Loucy (cell line): ENCODE data around the gene TSG101.

Experiments
- H2AFZ ChIP-seq: fragments of 200-600 bp; sonication (generic); 2 replicates; pipeline ENCODE4 v1.6.0; 2016; ENCODE audit warnings: antibody characterized with exemption, mild to moderate bottlenecking, low read length, moderate library complexity
- H3F3A ChIP-seq: fragments of 200-600 bp; 2 replicates; pipeline ENCODE4 v1.6.0; 2016; ENCODE audit warnings: antibody characterized with exemption, low read depth, mild to moderate bottlenecking
- H3K27me3 ChIP-seq: fragments of 200-600 bp; sonication (generic); 2 replicates; pipeline ENCODE4 v1.6.1; 2014; ENCODE audit warnings: low read length, mild to moderate bottlenecking; ENCODE audit not compliant: insufficient read depth, poor library complexity, severe bottlenecking
- H3K36me3 ChIP-seq: fragments of 200-600 bp; sonication (generic); 2 replicates; pipeline ENCODE4 v1.6.1; 2016; ENCODE audit warnings: low read length; ENCODE audit not compliant: insufficient read depth
- H3K4me1 ChIP-seq: fragments of 200-600 bp; sonication (generic); 2 replicates; pipeline ENCODE4 v1.5.1; 2014; ENCODE audit warnings: low read length, mild to moderate bottlenecking; ENCODE audit not compliant: insufficient read depth, poor library complexity, severe bottlenecking
- H3K4me2 ChIP-seq: fragments of 200-600 bp; sonication (generic); 2 replicates; pipeline ENCODE4 v1.6.0; 2014; ENCODE audit warnings: antibody characterized with exemption, low read length, low read depth, mild to moderate bottlenecking; ENCODE audit not compliant: poor library complexity, severe bottlenecking
- H3K4me3 ChIP-seq: fragments of 200-600 bp; sonication (generic); 2 replicates; pipeline ENCODE4 v1.5.1; 2014; ENCODE audit warnings: low read length, mild to moderate bottlenecking, mixed read lengths; ENCODE audit not compliant: poor library complexity, severe bottlenecking
- H3K79me2 ChIP-seq: fragments of 200-600 bp; sonication (generic); 2 replicates; pipeline ENCODE4 v1.6.1; 2014; ENCODE audit warnings: low read length; ENCODE audit not compliant: insufficient read depth
- H3K9ac ChIP-seq: fragments of 200-600 bp; sonication (generic); 2 replicates; pipeline ENCODE4 v1.6.0; 2014; ENCODE audit warnings: mild to moderate bottlenecking, low read depth, low read length, moderate library complexity; ENCODE audit not compliant: poor library complexity, severe bottlenecking
- H3K9me2 ChIP-seq: fragments of 200-600 bp; sonication (generic); replicated peaks from 2 replicates; pipeline ENCODE4 v1.6.1; 2016; ENCODE audit warnings: low read depth, low read length, mixed read lengths
- H3K9me3 ChIP-seq: fragments of 200-600 bp; sonication (generic); 2 replicates; pipeline ENCODE4 v1.6.1; 2014; ENCODE audit warnings: mild to moderate bottlenecking, antibody characterized with exemption, low read length, low read depth; ENCODE audit not compliant: insufficient read depth
- H4K20me1 ChIP-seq: fragments of 200-600 bp; sonication (generic); 2 replicates; pipeline ENCODE4 v1.6.0; 2014; ENCODE audit warnings: antibody characterized with exemption, low read length, mild to moderate bottlenecking; ENCODE audit not compliant: insufficient read depth, poor library complexity, severe bottlenecking
- EZH2phosphoT487 ChIP-seq: fragments of 200-600 bp; IDR thresholded peaks from 2 replicates; pipeline ENCODE4 v1.6.1; 2018; ENCODE audit warnings: antibody characterized with exemption, mild to moderate bottlenecking, moderate library complexity, borderline replicate concordance
- TF ChIP-seq, protein P1 (sequence below): fragments of 200-600 bp; sonication (generic); conservative IDR thresholded peaks from 2 replicates; pipeline ENCODE4 v1.5.1; 2014; ENCODE audit warnings: mild to moderate bottlenecking, antibody characterized with exemption, low read length

The TSG101 gene

DNA sequence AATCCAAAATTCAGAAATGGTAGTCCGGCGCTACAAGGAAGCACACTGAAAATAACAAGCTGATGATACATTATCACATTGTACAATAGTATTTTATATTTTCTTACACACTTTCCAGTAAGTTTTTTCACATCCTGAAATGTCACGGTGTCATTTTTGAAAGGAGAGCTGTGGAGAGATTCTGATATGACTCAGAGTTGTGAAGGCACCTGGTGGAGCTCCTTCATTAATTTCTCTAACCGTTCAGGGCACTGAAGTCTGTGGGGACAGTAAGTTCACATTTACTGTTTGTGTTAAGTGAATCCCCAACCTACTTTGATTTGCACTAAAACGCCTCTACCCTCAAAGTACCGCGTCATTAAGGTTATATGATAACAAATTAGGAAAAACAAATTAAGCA, 57.8 kb downstream of the TSG101 start:
- Histone ChIP-seq H3K27me3 (no peaks in the 10 kb centered on the region), H4K20me1 (no peaks in the 10 kb centered on the region), H3K4me2 (no peak overlapping the region), H3F3A (no peaks in the 10 kb centered on the region), H2AFZ (no peak overlapping the region), H3K4me1 (no peaks in the 10 kb centered on the region), H3K9me3 (no peaks in the 10 kb centered on the region), H3K9ac (no peak overlapping the region), H3K79me2 (no peaks in the 10 kb centered on the region), H3K9me2 (no peaks in the 10 kb centered on the region), H3K36me3 (no peaks in the 10 kb centered on the region), H3K4me3 (no peak overlapping the region)
- TF ChIP-seq EZH2phosphoT487: no peak
- TF ChIP-seq, protein P1, sequence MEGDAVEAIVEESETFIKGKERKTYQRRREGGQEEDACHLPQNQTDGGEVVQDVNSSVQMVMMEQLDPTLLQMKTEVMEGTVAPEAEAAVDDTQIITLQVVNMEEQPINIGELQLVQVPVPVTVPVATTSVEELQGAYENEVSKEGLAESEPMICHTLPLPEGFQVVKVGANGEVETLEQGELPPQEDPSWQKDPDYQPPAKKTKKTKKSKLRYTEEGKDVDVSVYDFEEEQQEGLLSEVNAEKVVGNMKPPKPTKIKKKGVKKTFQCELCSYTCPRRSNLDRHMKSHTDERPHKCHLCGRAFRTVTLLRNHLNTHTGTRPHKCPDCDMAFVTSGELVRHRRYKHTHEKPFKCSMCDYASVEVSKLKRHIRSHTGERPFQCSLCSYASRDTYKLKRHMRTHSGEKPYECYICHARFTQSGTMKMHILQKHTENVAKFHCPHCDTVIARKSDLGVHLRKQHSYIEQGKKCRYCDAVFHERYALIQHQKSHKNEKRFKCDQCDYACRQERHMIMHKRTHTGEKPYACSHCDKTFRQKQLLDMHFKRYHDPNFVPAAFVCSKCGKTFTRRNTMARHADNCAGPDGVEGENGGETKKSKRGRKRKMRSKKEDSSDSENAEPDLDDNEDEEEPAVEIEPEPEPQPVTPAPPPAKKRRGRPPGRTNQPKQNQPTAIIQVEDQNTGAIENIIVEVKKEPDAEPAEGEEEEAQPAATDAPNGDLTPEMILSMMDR: no peak

DNA sequence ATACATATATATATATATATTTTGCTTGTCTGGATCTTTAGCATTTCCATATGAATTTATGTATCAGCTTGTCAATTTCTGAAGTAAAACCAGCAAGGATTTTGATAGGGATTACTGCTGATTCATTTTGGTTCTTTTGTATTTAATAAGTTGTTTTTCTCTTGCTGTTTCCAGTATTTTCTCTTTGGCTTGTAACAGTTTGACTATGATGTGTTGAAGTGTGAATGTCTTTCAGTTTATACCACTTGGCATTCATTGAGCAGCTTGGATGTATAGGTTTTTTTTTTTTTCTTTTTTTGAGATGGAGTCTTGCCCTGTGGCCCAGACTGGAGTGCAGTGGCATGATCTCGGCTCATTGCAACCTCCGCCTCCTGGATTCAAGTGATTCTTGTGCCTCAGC, 58.7 kb downstream of the TSG101 start:
- H3K4me1 ChIP-seq: no peaks in the 10 kb centered on the region
- H3K9ac ChIP-seq: no peak overlapping the region
- H3K79me2 ChIP-seq: no peaks in the 10 kb centered on the region
- no peaks in the 10 kb centered on the region for H3F3A ChIP-seq
- no peak overlapping the region for H3K4me3 ChIP-seq
- H3K27me3 ChIP-seq: no peaks in the 10 kb centered on the region
- H4K20me1 ChIP-seq: no peaks in the 10 kb centered on the region
- H2AFZ ChIP-seq: no peak overlapping the region
- no peaks in the 10 kb centered on the region for H3K9me2 ChIP-seq
- TF ChIP-seq, protein P1: no peak
- no peak for TF ChIP-seq EZH2phosphoT487
- no peaks in the 10 kb centered on the region for H3K36me3 ChIP-seq
- H3K9me3 ChIP-seq: no peaks in the 10 kb centered on the region
- no peak overlapping the region for H3K4me2 ChIP-seq

DNA sequence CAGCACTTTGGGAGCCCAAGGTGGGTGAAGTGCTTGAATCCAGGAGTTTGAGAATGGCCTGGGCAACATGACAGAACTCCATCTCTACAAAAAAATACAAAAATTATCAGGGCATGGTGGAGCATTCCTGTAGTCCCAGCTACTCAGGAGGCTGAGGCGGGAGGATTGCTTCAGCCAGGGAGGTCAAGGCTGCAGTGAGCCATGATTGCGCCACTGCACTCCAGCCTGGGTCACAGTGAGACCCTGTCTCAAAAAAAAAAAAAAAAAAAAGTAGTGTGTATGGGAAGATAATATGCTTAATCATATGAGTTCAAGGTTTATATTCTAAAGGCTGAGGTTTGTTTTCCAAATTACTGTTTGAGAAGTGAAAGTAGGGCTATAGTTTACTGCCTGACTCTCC, 60.3 kb downstream of the TSG101 start:
- Histone ChIP-seq H3K4me3 (no peak overlapping the region), H3K9me2 (no peaks in the 10 kb centered on the region), H2AFZ (no peak overlapping the region), H3K4me2 (no peak overlapping the region), H3K9ac (no peak overlapping the region), H3K27me3 (no peaks in the 10 kb centered on the region), H3K9me3 (no peaks in the 10 kb centered on the region), H3K4me1 (no peaks in the 10 kb centered on the region), H3K79me2 (no peaks in the 10 kb centered on the region), H3K36me3 (no peaks in the 10 kb centered on the region), H3F3A (no peaks in the 10 kb centered on the region), H4K20me1 (no peaks in the 10 kb centered on the region)
- TF ChIP-seq, protein P1: no peak
- no peak for TF ChIP-seq EZH2phosphoT487
